Hematopoietic multipotent progenitor cell treated with erythropoietin and hydrocortisone succinate and interleukin-3 and kit ligand, for 6 days (in vitro differentiated cells): ENCODE results near the gene ATP2C2.
A peak's percentile ranks its signal among the peaks of the same experiment; 100 is the strongest.
"Not testable (repeated sequence)": the region's sequence is repeated elsewhere in the genome, so short reads cannot be mapped to it uniquely, and the experiment has no call there.

Source experiments
- DNase-seq: peaks from one replicate; pipeline ENCODE4 v3.0.0-alpha.2; 2015

ATP2C2 gene

DNA sequence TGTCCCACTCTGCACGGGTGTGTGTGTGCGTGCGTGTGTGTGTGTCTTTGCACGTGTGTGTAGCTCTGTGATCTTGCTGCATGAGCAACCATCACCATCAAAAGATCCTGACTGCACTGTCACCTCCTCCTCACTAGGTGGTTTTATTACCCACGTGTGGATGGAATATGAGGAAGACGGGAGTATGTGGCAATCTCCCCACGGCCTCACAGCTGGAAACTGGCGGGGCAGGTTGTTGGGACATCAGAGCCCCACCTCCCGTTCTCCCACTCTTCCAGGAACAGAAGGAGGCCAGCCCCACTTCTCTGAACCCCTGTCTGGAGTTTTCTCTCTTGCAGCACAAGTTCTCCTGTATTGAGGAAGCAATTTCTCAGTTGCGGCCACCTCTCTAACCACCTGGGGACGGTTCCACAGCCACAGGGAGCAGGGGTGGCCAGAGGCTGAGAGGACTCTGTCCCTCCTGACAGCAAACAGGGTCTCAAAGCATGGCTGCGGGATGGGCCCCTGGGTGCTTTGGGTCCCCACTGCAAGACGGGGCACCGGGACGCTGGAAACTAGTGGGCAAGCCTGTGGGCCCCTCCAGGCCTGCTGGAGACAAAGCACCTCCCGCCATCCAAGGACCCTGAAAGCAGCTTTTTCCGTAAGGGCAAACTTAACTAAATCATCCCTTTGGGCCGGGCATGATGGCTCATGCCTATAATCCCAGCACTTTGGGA is 27.9 kb upstream of the ATP2C2 start:
- peak; percentile 5 for DNase-seq

DNA sequence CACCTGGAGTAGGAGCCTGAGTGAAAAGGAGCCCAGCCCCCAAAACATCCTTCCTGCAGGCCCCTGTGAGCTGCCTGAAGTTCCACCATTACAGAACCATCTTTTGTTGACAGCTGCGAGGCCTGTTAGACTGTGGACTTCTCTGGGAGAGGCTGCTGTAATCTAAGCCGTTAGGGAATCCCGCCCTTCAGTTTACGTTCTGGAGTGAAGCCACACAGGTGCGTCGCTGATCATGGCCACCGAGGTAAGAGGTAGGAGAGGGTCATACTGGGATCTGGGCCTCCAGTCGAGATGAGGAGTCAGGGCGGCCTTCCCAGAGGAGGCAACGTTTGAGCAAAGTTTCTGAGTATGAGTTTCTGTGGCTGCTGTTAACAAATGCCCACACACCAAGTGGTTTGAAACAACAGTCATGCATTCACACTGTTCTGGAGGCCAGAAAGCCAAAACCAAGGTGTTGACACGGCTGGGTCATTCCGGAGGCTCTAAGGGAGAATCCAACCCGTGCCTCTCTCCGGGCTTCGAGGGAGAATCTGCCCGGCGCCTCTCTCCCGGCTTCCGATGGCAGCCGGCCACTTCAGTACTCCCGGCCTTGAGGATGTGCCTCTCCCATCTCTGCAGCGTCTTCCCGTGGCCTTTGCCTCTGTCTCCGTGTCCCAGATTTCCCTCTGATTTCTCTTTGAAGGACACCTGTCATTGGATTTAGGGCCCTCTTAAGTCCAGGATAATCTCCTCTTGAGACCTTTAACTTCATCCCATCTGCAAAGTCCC is 26.6 kb upstream of the ATP2C2 start:
- DNase-seq: no peak

DNA sequence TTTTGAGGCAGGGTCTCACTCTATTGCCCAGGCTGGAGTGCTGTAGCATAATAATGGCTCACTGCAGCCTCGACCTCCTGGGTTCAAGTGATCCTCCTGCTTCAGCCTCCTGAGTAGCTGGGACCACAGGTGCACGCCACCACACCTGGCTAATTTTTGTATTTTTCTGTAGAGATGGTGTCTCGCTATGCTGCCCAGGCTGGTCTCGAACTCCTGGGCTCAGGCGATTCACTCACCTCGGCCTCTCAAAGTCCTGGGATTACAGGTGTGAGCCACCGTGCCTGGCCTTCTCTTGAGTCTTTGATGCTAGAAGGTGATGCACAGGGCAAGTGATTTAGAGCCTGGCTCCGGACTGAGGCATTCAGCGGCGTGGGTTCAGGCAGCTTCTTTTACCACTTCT is 24.5 kb upstream of the ATP2C2 start:
- not testable (repeated sequence) for DNase-seq

DNA sequence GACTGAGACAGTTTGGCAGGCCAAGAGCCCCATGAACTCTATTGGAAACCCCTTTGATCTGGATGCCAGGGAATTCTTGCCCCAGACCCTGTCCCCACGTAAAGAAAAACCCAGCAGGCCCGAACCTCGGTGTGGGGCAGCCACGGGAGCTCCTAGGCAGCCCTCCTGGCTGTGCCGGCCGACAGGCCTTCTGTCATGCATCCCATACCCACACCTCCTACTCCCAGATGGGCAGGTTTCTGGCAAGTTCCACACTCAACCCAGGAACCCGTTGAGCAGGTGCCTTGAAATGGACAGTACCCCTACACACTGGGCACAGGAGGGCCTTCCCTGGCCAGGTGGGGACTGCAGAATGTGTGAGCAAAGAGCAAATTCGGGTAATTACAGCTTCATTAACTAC is 23.6 kb upstream of the ATP2C2 start:
- DNase-seq: no peak

- no peak for DNase-seq
These were observed 21.2 kb upstream of the ATP2C2 start for GRCh38 chr16:84347161-84347560.

DNA sequence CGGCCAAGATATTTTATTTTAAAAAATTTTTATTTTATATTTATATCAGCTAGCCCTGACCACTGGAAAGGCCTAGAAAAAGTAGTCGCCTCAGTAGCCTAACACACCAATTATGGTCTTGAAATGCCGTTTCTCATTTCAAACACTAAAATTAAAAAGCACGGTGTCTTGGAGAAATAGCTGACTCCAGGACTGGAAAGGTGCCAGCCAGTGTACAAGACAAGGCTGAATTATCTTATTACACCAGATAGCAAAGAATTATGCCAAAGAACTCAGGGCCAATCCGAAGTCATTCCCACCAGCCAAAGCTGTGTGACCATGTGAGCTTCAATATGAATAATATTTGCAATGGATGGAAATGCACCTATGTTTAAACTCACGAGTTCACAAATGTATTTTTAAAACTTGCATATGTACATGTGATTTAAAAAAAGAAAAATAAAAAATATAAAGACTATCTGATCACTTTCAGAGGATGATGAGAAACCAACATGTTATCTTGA is 19.9 kb upstream of the ATP2C2 start:
- DNase-seq: peak; percentile 11

- no peak for DNase-seq
These were observed 18.3 kb upstream of the ATP2C2 start for GRCh38 chr16:84349862-84350684.

- no peak for DNase-seq
These were observed 17.5 kb upstream of the ATP2C2 start for GRCh38 chr16:84350685-84351400.

GRCh38 chr16:84351630-84352029 is 16.7 kb upstream of the ATP2C2 start:
- DNase-seq: no peak

GRCh38 chr16:84354306-84354705 is 14.0 kb upstream of the ATP2C2 start:
- no peak for DNase-seq

- DNase-seq: no peak
These were observed 13.2 kb upstream of the ATP2C2 start for GRCh38 chr16:84355149-84355548.

DNA sequence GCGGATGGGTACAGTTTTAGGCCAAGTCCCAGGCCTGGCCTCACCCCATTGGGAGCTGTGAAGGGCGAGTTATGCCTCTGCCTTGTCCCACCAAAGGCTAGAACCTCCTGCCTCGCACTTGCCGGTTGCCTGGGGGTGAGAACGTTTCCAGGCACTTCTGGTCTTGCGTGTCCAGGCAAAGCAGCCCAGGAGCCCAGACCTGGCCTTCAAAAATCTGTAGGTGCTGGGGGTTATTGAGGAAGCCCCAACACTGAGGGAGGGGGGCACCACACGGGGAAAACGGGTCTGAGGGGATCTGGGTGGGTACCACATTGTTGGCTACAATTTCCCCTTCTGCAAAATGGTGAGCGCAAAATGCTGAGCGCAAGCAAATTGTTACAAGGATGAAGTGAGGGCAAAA is 12.2 kb upstream of the ATP2C2 start:
- DNase-seq: no peak

DNA sequence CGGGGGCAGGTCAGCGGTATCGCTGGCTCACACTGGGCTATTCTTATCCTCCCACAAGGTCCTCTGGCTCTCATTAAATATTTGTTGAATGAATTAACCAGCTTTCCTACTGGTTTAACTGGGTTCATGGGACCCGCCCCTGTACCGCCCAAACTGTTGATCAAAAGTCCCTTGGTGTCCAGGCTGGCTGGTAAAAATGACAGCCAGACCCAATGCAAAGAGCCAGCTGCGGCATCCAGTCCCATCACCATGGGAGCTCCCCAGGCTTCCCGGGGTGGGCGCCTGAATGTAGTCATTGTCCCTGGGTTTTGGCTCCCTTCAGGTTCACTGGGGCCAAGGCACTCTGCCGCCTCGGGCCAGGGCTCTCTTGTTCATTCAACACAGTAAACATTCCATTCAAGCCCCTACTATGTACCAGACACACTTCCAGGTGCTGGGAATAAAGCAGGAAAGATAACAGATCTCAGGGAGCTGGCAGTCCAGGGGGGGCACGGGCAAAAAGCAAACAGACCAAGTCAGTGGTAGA is 11.7 kb upstream of the ATP2C2 start:
- no peak for DNase-seq

GRCh38 chr16:84357191-84357651 is 11.1 kb upstream of the ATP2C2 start:
- DNase-seq: peak; percentile 31

DNA sequence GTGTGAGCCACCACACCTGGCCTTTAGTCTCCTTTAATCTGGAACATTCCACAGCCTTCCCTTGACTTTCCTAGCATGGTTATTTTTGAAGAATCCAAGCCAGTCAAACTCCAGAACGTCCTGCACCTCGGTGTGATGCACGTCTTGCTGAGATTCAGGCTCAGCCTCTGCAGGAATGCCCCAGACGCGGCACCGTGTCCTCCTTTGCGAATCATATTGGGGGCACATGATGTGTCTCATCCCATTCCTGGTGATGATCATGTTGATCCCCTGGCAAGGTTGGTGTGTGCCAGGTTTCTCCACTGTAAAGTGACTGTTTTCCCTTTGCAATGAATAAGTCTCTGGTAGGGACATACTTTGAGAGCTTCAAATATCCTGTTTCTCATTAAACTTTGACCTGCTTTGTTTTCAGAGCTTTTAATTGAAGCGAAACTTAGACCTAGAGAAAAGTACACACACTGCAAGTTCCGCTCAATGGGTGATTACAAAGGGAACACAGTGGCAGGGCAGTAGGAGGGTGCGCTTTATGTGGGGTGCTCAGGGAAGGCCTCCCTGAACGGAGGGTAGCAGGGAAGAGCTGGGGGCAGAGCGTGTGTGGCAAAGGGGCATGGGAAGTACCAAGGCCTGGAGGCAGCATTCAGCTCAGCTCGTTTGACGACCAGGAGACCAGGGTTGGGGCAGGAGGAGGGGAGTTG is 9.6 kb upstream of the ATP2C2 start:
- DNase-seq: no peak

GRCh38 chr16:84359326-84359725 is 9.0 kb upstream of the ATP2C2 start:
- DNase-seq: no peak

GRCh38 chr16:84360170-84360569 is 8.2 kb upstream of the ATP2C2 start:
- DNase-seq: no peak

DNA sequence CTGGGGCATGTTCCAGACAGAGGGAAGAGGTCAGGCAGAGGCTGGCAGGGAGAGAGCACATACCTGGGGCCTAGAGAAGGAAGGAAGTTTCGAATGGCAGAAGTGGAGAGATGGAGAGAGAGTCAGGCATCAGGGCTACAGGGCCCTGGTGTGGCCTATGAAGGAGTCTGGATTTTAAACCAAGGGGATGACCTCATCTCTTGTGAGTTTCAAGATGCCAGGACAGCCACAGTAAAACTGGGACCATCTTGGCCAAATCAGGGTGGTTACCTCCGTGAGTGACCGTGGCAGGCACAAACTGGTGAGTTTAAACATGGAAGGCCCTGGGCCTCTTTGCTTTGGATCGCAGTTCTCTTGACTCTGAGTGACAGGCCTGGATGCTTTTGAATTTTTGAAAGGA is 7.6 kb upstream of the ATP2C2 start:
- no peak for DNase-seq

DNA sequence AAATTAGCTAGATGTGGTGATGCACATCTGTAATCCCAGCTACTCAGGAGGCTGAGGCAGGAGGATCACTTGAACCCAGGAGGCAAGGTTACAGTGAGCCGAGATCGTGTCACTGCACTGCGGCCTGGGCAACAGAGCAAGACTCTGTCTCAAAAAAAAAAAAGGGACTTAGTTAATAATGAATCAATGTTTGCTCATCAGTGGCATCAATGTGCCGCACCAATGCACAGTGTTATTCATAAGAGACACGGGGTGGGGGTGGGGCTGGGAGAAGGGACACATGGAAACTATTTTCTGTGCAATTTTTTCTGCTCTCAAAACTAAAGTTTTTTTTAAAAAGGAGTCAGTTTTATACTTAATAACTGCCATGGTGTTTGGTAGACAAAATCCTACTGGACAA is 6.8 kb upstream of the ATP2C2 start:
- DNase-seq: no peak

DNA sequence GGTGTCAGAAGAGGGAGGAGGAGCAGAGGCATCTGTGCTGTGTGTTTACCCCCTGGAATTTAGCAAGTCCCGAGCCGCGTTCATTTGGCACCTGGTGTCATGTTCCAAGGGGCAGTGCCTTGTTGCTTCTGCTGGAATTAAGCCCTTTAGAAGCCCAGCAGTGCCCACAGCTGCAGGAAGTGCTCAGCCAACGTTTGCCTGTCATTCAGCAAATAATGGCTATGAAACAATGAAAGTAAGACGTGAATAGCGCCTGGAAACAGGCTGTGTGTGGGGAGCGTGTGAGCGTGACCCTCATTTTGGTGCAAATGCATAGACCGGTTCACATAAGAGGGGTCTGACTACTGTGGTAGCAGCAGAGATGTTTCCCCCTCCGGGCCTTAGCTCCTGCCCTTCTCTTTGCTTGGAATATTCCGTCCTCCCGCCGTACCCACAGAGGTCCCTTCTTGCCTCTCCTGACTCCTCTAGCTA is 5.8 kb upstream of the ATP2C2 start:
- DNase-seq: no peak

DNA sequence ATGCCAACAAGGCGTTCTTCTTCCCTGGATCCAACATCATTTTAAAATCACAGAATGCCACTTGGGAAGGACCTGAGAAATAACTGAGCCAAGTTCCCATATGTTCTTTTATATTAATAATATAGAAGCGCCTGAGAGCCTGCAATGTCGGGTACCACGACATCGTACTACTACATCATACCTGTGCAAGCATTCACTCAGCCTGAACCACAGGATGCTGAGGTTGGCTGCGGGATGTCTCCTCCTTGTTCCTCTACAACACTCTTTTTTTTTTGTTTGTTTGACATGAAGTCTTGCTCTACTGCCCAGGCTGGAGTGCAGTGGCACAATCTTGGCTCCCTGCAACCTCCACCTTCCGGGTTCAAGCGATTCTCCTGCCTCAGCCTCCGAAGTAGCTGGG is 2.1 kb upstream of the ATP2C2 start:
- DNase-seq: no peak

GRCh38 chr16:84367297-84367680 is 1.0 kb upstream of the ATP2C2 start:
- no peak for DNase-seq
